LNCaP clone FGC (cell line): ENCODE data around the gene ADARB1.

Experiments used
- DNase-seq: peaks from one replicate; pipeline ENCODE4 v3.0.0-alpha.2; 2011; ENCODE audit warnings: low read depth
- H3K4me3 ChIP-seq: 2 replicates; pipeline ENCODE4 v1.5.1; 2011; ENCODE audit warnings: mild to moderate bottlenecking, low read depth, low read length, control low read depth
- CTCF ChIP-seq: IDR thresholded peaks from 2 replicates; pipeline ENCODE4 v1.5.1; 2012; ENCODE audit warnings: mild to moderate bottlenecking; ENCODE audit not compliant: control insufficient read depth, insufficient read depth; ENCODE audit errors: extremely low read depth

The ADARB1 gene

GRCh38 chr21:45040739-45041138, 33.6 kb upstream of the ADARB1 start:
- no peak overlapping the region for H3K4me3 ChIP-seq
- TF ChIP-seq CTCF: no peak

GRCh38 chr21:45041351-45041805, 33.0 kb upstream of the ADARB1 start:
- TF ChIP-seq CTCF: no peak
- no peak for DNase-seq
- H3K4me3 ChIP-seq: no peak overlapping the region

More at GRCh38 chr21:45040739-45041138, 33.6 kb upstream of the ADARB1 start:
- no peak for DNase-seq

GRCh38 chr21:45041984-45042663, 32.3 kb upstream of the ADARB1 start:
- no peak for DNase-seq
- no peak overlapping the region for H3K4me3 ChIP-seq
- no peak for TF ChIP-seq CTCF

- no peak for DNase-seq
- TF ChIP-seq CTCF: no peak
- H3K4me3 ChIP-seq: no peak overlapping the region
Observed at GRCh38 chr21:45042664-45043161, 31.7 kb upstream of the ADARB1 start.

- no peak for TF ChIP-seq CTCF
- DNase-seq: no peak
- no peak overlapping the region for H3K4me3 ChIP-seq
Observed at GRCh38 chr21:45043541-45044020, 30.8 kb upstream of the ADARB1 start.

- H3K4me3 ChIP-seq: no peak overlapping the region
- no peak for TF ChIP-seq CTCF
- no peak for DNase-seq
Observed at GRCh38 chr21:45045481-45045880, 28.9 kb upstream of the ADARB1 start.

GRCh38 chr21:45047257-45047656, 27.1 kb upstream of the ADARB1 start:
- no peak overlapping the region for H3K4me3 ChIP-seq
- no peak for TF ChIP-seq CTCF
- DNase-seq: no peak
